MCF 10A (cell line): Measurements from ENCODE around the gene AKAP3. TPM values are rescaled to one million over a fixed set of nuclear protein-coding genes. Genes with fewer than 3 reads are reported as not detected.

Experiments
- BruUV-seq: library from RNA; stranded (reverse); fragments of 400-500 nt; replicated peaks from 2 replicates; lab custom pipeline; 2021; lab: Mats Ljungman, UMichigan
- CTCF ChIA-PET: fragments of 300-600 bp; sonication (Branson Sonifier 250); formaldehyde crosslinking; extraction: SDS; loops from one replicate; lab custom pipeline; 2021; ENCODE audit warnings: antibody characterized with exemption, inconsistent platforms; lab: Yijun Ruan, JAX
- POLR2A ChIA-PET: fragments of 300-600, 350-650 bp; sonication (Branson Sonifier 250); formaldehyde crosslinking; extraction: SDS; loops from one replicate; lab custom pipeline; 2020; ENCODE audit warnings: antibody characterized with exemption, inconsistent platforms; lab: Yijun Ruan, JAX
- DNase-seq: peaks from one replicate; pipeline ENCODE4 v3.0.0-alpha.2; 2018; ENCODE audit not compliant: unreplicated experiment
- H3K27ac Mint-ChIP-seq: one replicate; pipeline ENCODE4 v1.8.0; 2022; ENCODE audit warnings: mild to moderate bottlenecking, low read depth, mixed read lengths; ENCODE audit not compliant: unreplicated experiment
- H3K27me3 Mint-ChIP-seq: one replicate; pipeline ENCODE4 v1.8.0; 2022; ENCODE audit warnings: mixed read lengths; ENCODE audit not compliant: insufficient read depth, unreplicated experiment
- H3K36me3 Mint-ChIP-seq: one replicate; pipeline ENCODE4 v1.8.0; 2022; ENCODE audit warnings: mild to moderate bottlenecking, moderate library complexity, mixed read lengths; ENCODE audit not compliant: insufficient read depth, unreplicated experiment
- H3K4me1 Mint-ChIP-seq: one replicate; pipeline ENCODE4 v1.8.0; 2022; ENCODE audit warnings: mixed read lengths; ENCODE audit not compliant: insufficient read depth, unreplicated experiment
- H3K4me3 Mint-ChIP-seq: one replicate; pipeline ENCODE4 v1.8.0; 2022; ENCODE audit warnings: mild to moderate bottlenecking, moderate library complexity, mixed read lengths; ENCODE audit not compliant: unreplicated experiment
- H3K9me3 Mint-ChIP-seq: one replicate; pipeline ENCODE4 v1.8.0; 2022; ENCODE audit warnings: mixed read lengths; ENCODE audit not compliant: unreplicated experiment
- CTCF ChIP-seq: fragments of 200-600 bp; IDR thresholded peaks from one replicate; pipeline ENCODE4 v1.8.0; 2022; ENCODE audit warnings: antibody characterized with exemption, mild to moderate bottlenecking; ENCODE audit not compliant: unreplicated experiment
- intact Hi-C: fragments of 100-400 bp; cut with micrococcal nuclease; formaldehyde crosslinking; loops from 2 replicates; pipeline ENCODE4 v1.14.1; 2022
- total RNA-seq: library from RNA; stranded (reverse); gene quantifications from 2 replicates; pipeline ENCODE4 v1.2.3, GENCODE V29; 2022

AKAP3 gene
- total RNA-seq, 1 experiment from 2014 or later: 0.54 TPM

- ChIA-PET POLR2A (interaction anchor here (1.1 kb wide), 1 partner anchor 28 kb away, joined by 4 read pairs; no protein-coding TSS in a partner anchor), CTCF (interaction anchor here (0.7 to 1.2 kb wide), 2 partner anchors 16 to 28 kb away, joined by 3 to 5 read pairs; no protein-coding TSS in a partner anchor)
- DNase-seq: peak; percentile 8
- intact Hi-C loops: no loop called here
- no peaks in the 10 kb centered on the region for H3K4me1 Mint-ChIP-seq
- no peaks in the 10 kb centered on the region for H3K9me3 Mint-ChIP-seq
- H3K4me3 Mint-ChIP-seq: no peak overlapping the region
- H3K36me3 Mint-ChIP-seq: no peaks in the 10 kb centered on the region
- no peak overlapping the region for H3K27ac Mint-ChIP-seq
- TF ChIP-seq CTCF: no peak
- H3K27me3 Mint-ChIP-seq: peaks cover 16% of the 10 kb centered on the region
- no TSS peak for BruUV-seq
Measured at GRCh38 chr12:4621511-4621910, 27.3 kb downstream of the AKAP3 start.

GRCh38 chr12:4615667-4616066 is 33.2 kb downstream of the AKAP3 start:
- DNase-seq: no peak
- H3K9me3 Mint-ChIP-seq: no peaks in the 10 kb centered on the region
- ChIA-PET CTCF (interaction anchor here (2.2 kb wide), 1 partner anchor 11 kb away, joined by 7 read pairs; no protein-coding TSS in a partner anchor), POLR2A (no interaction called here)
- no peak overlapping the region for H3K4me3 Mint-ChIP-seq
- no peak overlapping the region for H3K27ac Mint-ChIP-seq
- no peaks in the 10 kb centered on the region for H3K27me3 Mint-ChIP-seq
- no TSS peak for BruUV-seq
- intact Hi-C loops: no loop called here
- peaks cover 32% of the 10 kb centered on the region for H3K36me3 Mint-ChIP-seq
- no peak for TF ChIP-seq CTCF
- H3K4me1 Mint-ChIP-seq: no peaks in the 10 kb centered on the region

GRCh38 chr12:4610481-4610880 is 38.4 kb downstream of the AKAP3 start:
- no peak overlapping the region for H3K4me3 Mint-ChIP-seq
- no peaks in the 10 kb centered on the region for H3K9me3 Mint-ChIP-seq
- ChIA-PET CTCF (interaction anchor here (0.7 to 1.2 kb wide), 4 partner anchors 39 to 476 kb away, joined by 3 to 8 read pairs (median 6); partner anchors contain the start of genes AKAP3 and NDUFA9), POLR2A (interaction anchor here (0.5 to 1.3 kb wide), 2 partner anchors 38 to 341 kb away, joined by 3 to 4 read pairs; partner anchors contain the start of genes AKAP3 and NDUFA9)
- no peak overlapping the region for H3K27ac Mint-ChIP-seq
- TF ChIP-seq CTCF: no peak
- no peaks in the 10 kb centered on the region for H3K27me3 Mint-ChIP-seq
- DNase-seq: no peak
- intact Hi-C loops: no loop called here
- no TSS peak for BruUV-seq
- no peaks in the 10 kb centered on the region for H3K4me1 Mint-ChIP-seq
- peaks cover 44% of the 10 kb centered on the region for H3K36me3 Mint-ChIP-seq

GRCh38 chr12:4609071-4609470 is 39.8 kb downstream of the AKAP3 start:
- no peaks in the 10 kb centered on the region for H3K9me3 Mint-ChIP-seq

More at GRCh38 chr12:4609071-4609470, 39.8 kb downstream of the AKAP3 start:
- TF ChIP-seq CTCF: no peak
- ChIA-PET POLR2A (no interaction called here), CTCF (interaction anchor here (1.0 kb wide), 2 partner anchors 148 to 247 kb away, joined by 3 to 4 read pairs; no protein-coding TSS in a partner anchor)
- intact Hi-C loops: no loop called here
- H3K27me3 Mint-ChIP-seq: peaks cover 7% of the 10 kb centered on the region
- no peak overlapping the region for H3K27ac Mint-ChIP-seq
- peaks cover 36% of the 10 kb centered on the region for H3K36me3 Mint-ChIP-seq
- DNase-seq: no peak
- BruUV-seq: no TSS peak
- H3K4me1 Mint-ChIP-seq: no peaks in the 10 kb centered on the region
- H3K4me3 Mint-ChIP-seq: no peak overlapping the region
